H1 (cell line): Measurements from ENCODE around the gene OBSCN. TPM values are rescaled to one million over a fixed set of nuclear protein-coding genes. Genes with fewer than 3 reads are reported as not detected.

Experiments
- CTCF ChIA-PET: fragments of 300-600 bp; sonication (Branson Sonifier 250); formaldehyde crosslinking; loops from one replicate; lab custom pipeline; 2021; ENCODE audit not compliant: partially characterized antibody; lab: Charles Lee
- POLR2A ChIA-PET: fragments of 300-600 bp; sonication (Branson Sonifier 250); formaldehyde crosslinking; loops from one replicate; lab custom pipeline; 2021; ENCODE audit warnings: inconsistent platforms; ENCODE audit not compliant: partially characterized antibody; lab: Charles Lee
- DNase-seq, 2 experiments: peaks; one replicate each; pipeline versions ENCODE4 v3.0.0 to v3.0.0-alpha.2; 2010 to 2022; ENCODE audit warnings: low spot score in 2 of 2, low read depth in 1 of 2, mixed read lengths in 1 of 2
- FAIRE-seq: peaks from 2 replicates; lab custom pipeline; 2011; peaks lifted over from hg19 to GRCh38; lab: Jason Lieb, UNC
- H2AFZ ChIP-seq: 2 replicates; pipeline ENCODE4 v1.8.1; 2012; ENCODE audit warnings: low read length, inconsistent platforms
- H2AK5ac ChIP-seq: 2 replicates; pipeline ENCODE4 v1.6.1; 2013; ENCODE audit warnings: low read depth, low read length
- H2BK120ac ChIP-seq: replicated peaks from 2 replicates; pipeline ENCODE3; 2013; ENCODE audit warnings: low read depth, low read length, inconsistent platforms
- H2BK12ac ChIP-seq: 2 replicates; pipeline ENCODE4 v1.6.1; 2013; ENCODE audit warnings: low read depth, low read length
- H2BK15ac ChIP-seq: 2 replicates; pipeline ENCODE4 v1.6.1; 2013; ENCODE audit warnings: low read length
- H2BK20ac ChIP-seq: 2 replicates; pipeline ENCODE4 v1.6.1; 2013; ENCODE audit warnings: low read length
- H2BK5ac ChIP-seq: 2 replicates; pipeline ENCODE4 v1.6.1; 2013; ENCODE audit warnings: low read depth, low read length
- H3K14ac ChIP-seq: 2 replicates; pipeline ENCODE4 v1.6.1; 2013; ENCODE audit warnings: inconsistent platforms; ENCODE audit not compliant: insufficient read length
- H3K18ac ChIP-seq: 2 replicates; pipeline ENCODE4 v1.6.1; 2013; ENCODE audit warnings: low read length; ENCODE audit errors: extremely low read depth
- H3K23ac ChIP-seq: 2 replicates; pipeline ENCODE4 v1.6.1; 2013; ENCODE audit warnings: inconsistent platforms; ENCODE audit not compliant: insufficient read length
- H3K23me2 ChIP-seq: 2 replicates; pipeline ENCODE4 v1.6.1; 2013; ENCODE audit warnings: low read depth, low read length
- H3K27ac ChIP-seq: 2 replicates; pipeline ENCODE4 v1.6.1; 2011; ENCODE audit warnings: low read depth, low read length, inconsistent platforms
- H3K27me3 ChIP-seq, 4 experiments: replicated peaks in 1 of 4; 1 replicate in 1 of 4; 2 replicates in 3 of 4; pipeline versions ENCODE4 v1.6.1 to v1.8.1; 2011 to 2013; ENCODE audit warnings: low read length in 3 of 4, mild to moderate bottlenecking in 3 of 4, inconsistent platforms in 2 of 4, mixed read lengths in 2 of 4, moderate library complexity in 1 of 4; ENCODE audit not compliant: control insufficient read depth in 3 of 4, insufficient read depth in 3 of 4; ENCODE audit errors: extremely low read depth in 1 of 4
- H3K36me3 ChIP-seq, 4 experiments: 2 replicates each; pipeline versions ENCODE4 v1.6.1 to v1.8.1; 2011 to 2013; ENCODE audit warnings: mild to moderate bottlenecking in 4 of 4, low read length in 3 of 4, moderate library complexity in 2 of 4, control low read depth in 1 of 4, inconsistent platforms in 1 of 4; ENCODE audit not compliant: insufficient read depth in 4 of 4, control insufficient read depth in 2 of 4
- H3K4ac ChIP-seq: replicated peaks from 2 replicates; pipeline ENCODE3; 2013; ENCODE audit warnings: low read length, low read depth, mixed read lengths, inconsistent platforms; ENCODE audit not compliant: insufficient read length
- H3K4me1 ChIP-seq, 4 experiments: replicated peaks in 1 of 4; 1 replicate in 1 of 4; 2 replicates in 3 of 4; pipeline versions ENCODE4 v1.6.1 to v1.8.1; 2011 to 2013; ENCODE audit warnings: low read length in 3 of 4, inconsistent platforms in 2 of 4, mixed read lengths in 1 of 4; ENCODE audit not compliant: insufficient read depth in 4 of 4, control insufficient read depth in 3 of 4
- H3K4me2 ChIP-seq, 2 experiments: 2 replicates each; pipeline versions ENCODE4 v1.6.1 to v1.8.1; 2011 to 2013; ENCODE audit warnings: low read depth in 2 of 2, low read length in 2 of 2, control low read depth in 1 of 2, inconsistent platforms in 1 of 2, mild to moderate bottlenecking in 1 of 2; ENCODE audit not compliant: insufficient read depth in 1 of 2
- H3K4me3 ChIP-seq, 4 experiments: fragments of 200-600, 300-600 bp in 1 of 4; sonication (generic), shearing (Covaris generic), sonication (Bioruptor Twin) in 1 of 4; 2 replicates each; pipeline versions ENCODE4 v1.5.1 to v1.8.1; 2011 to 2016; ENCODE audit warnings: low read length in 4 of 4, low read depth in 3 of 4, control low read depth in 2 of 4, inconsistent platforms in 2 of 4, mild to moderate bottlenecking in 2 of 4, mixed read lengths in 1 of 4, moderate library complexity in 1 of 4; ENCODE audit not compliant: insufficient read depth in 2 of 4; ENCODE audit errors: extremely low read depth in 1 of 4
- H3K56ac ChIP-seq: replicated peaks from 2 replicates; pipeline ENCODE3; 2013; ENCODE audit warnings: low read depth, mild to moderate bottlenecking, mixed read lengths, low read length, inconsistent platforms; ENCODE audit not compliant: insufficient read length
- H3K79me1 ChIP-seq: 2 replicates; pipeline ENCODE4 v1.6.1; 2013; ENCODE audit warnings: low read depth, low read length, control low read depth
- H3K79me2 ChIP-seq, 2 experiments: 2 replicates each; pipeline versions ENCODE4 v1.6.1 to v1.8.1; 2012 to 2013; ENCODE audit warnings: low read length in 2 of 2, mild to moderate bottlenecking in 2 of 2, inconsistent platforms in 1 of 2; ENCODE audit not compliant: insufficient read depth in 2 of 2, control insufficient read depth in 1 of 2
- H3K9ac ChIP-seq, 4 experiments: replicated peaks in 1 of 4; 1 replicate in 1 of 4; 2 replicates in 3 of 4; pipeline versions ENCODE4 v1.6.1 to v1.8.1; 2011 to 2013; ENCODE audit warnings: low read depth in 3 of 4, low read length in 3 of 4, control low read depth in 2 of 4, mild to moderate bottlenecking in 2 of 4, moderate library complexity in 2 of 4, inconsistent platforms in 1 of 4; ENCODE audit errors: extremely low read depth in 1 of 4
- H3K9me3 ChIP-seq, 2 experiments: 2 replicates each; pipeline versions ENCODE4 v1.6.1 to v1.8.1; 2012 to 2013; ENCODE audit warnings: mild to moderate bottlenecking in 2 of 2, moderate library complexity in 2 of 2, control low read depth in 1 of 2, inconsistent platforms in 1 of 2, low read depth in 1 of 2, low read length in 1 of 2, mixed read lengths in 1 of 2; ENCODE audit not compliant: insufficient read depth in 2 of 2
- H4K20me1 ChIP-seq, 2 experiments: replicated peaks in 1 of 2; 2 replicates each; pipeline versions ENCODE3 to v1.8.1; 2011 to 2013; ENCODE audit warnings: inconsistent platforms in 2 of 2, low read length in 2 of 2, mild to moderate bottlenecking in 1 of 2; ENCODE audit not compliant: insufficient read depth in 2 of 2, control insufficient read depth in 1 of 2
- H4K5ac ChIP-seq: 2 replicates; pipeline ENCODE4 v1.6.1; 2013; ENCODE audit warnings: low read length, low read depth, mixed read lengths, inconsistent platforms; ENCODE audit not compliant: insufficient read length
- H4K8ac ChIP-seq: 2 replicates; pipeline ENCODE4 v1.8.0; 2013; ENCODE audit warnings: mild to moderate bottlenecking, moderate library complexity, low read length, inconsistent platforms; ENCODE audit not compliant: insufficient read depth; ENCODE audit errors: extremely low read depth
- H4K91ac ChIP-seq: replicated peaks from 2 replicates; pipeline ENCODE3; 2013; ENCODE audit warnings: low read length, mixed read lengths, inconsistent platforms; ENCODE audit not compliant: insufficient read length
- EZH2 ChIP-seq: fragments of 200-600 bp; sonication (generic); IDR thresholded peaks from 2 replicates; pipeline ENCODE4 v1.7.1; 2012; ENCODE audit warnings: low read depth, mild to moderate bottlenecking, moderate library complexity, low read length, inconsistent platforms; ENCODE audit not compliant: severe bottlenecking
- HDAC2 ChIP-seq, 2 experiments: fragments of 300-600 bp in 1 of 2; sonication (generic) in 1 of 2; IDR thresholded peaks; 2 replicates each; pipeline ENCODE4 v1.6.1; 2011 to 2012; ENCODE audit warnings: low read depth in 2 of 2, low read length in 2 of 2, mild to moderate bottlenecking in 2 of 2, moderate library complexity in 2 of 2, borderline replicate concordance in 1 of 2, inconsistent platforms in 1 of 2
- HDAC6 ChIP-seq: IDR thresholded peaks from one replicate; pipeline ENCODE4 v1.7.1; 2012; ENCODE audit warnings: low read depth, mild to moderate bottlenecking, inconsistent platforms, low read length, moderate library complexity
- JUND ChIP-seq: IDR thresholded peaks from 2 replicates; pipeline ENCODE4 v1.6.1; 2011; ENCODE audit warnings: mild to moderate bottlenecking, improper control_type of control experiment, low read length
- PHF8 ChIP-seq: fragments of 200-600 bp; sonication (generic); conservative IDR thresholded peaks from 2 replicates; pipeline ENCODE4 v1.7.1; 2012; ENCODE audit warnings: low read depth, mild to moderate bottlenecking, inconsistent platforms, low read length, moderate library complexity
- SIX5 ChIP-seq: IDR thresholded peaks from 2 replicates; pipeline ENCODE4 v1.6.1; 2011; ENCODE audit warnings: mild to moderate bottlenecking, low read depth, low read length
- TBP ChIP-seq: IDR thresholded peaks from 2 replicates; pipeline ENCODE4 v1.6.1; 2011; ENCODE audit warnings: low read depth, low read length, improper control_type of control experiment
- WGBS, 2 experiments: shearing (Covaris generic) in 1 of 2; methylation state at CpG; one replicate each; pipeline versions ENCODE4 v1.1.6 to v1.1.7; 2013 to 2015; ENCODE audit warnings: low lambda C conversion rate in 2 of 2, mixed read lengths in 2 of 2, inconsistent platforms in 1 of 2, low coverage in 1 of 2, missing lambda C conversion rate in 1 of 2; ENCODE audit not compliant: insufficient replicate concordance in 2 of 2, insufficient coverage in 1 of 2, insufficient read length in 1 of 2; ENCODE audit errors: extremely low coverage in 1 of 2, missing lambda C conversion rate in 1 of 2; 5-methylcytosine and 5-hydroxymethylcytosine counted together
- polyA plus RNA-seq, 7 experiments: library from polyadenylated mRNA; depleted of rRNA in 3 of 7; stranded (reverse) in 5 of 7; unstranded in 2 of 7; fragments of >200 nt in 5 of 7; fragments of 200-250 nt in 2 of 7; gene quantifications; 1 replicate in 5 of 7; 2 replicates in 1 of 7; 4 replicates in 1 of 7; pipeline versions ENCODE4 v1.2.1 to v1.2.3, GENCODE V29; 2011 to 2013; ENCODE audit warnings: missing spikeins in 2 of 7, mixed read lengths in 2 of 7
- total RNA-seq: library from RNA; stranded (reverse); fragmentation: NEBNext Ultra II Directional; extraction: Animal tissue kit (Norgen Biotek cat#: 25700); gene quantifications from 2 replicates; pipeline ENCODE4 v1.2.1, GENCODE V29; 2021
- TF ChIP-seq, protein P1 (sequence below): IDR thresholded peaks from 2 replicates; pipeline ENCODE4 v1.6.1; 2012; ENCODE audit warnings: low read length, inconsistent platforms

The OBSCN gene
- total and polyA plus RNA-seq, 2 of the 8 experiments (the other 6 are each of a cell fraction or from before 2014, with no cell fraction given) = 7.5 to 28.4 TPM

GRCh38 chr1:228256626-228257375 lies 49.0 kb downstream of the OBSCN start:
- Histone ChIP-seq H4K5ac (no peak overlapping the region), H3K14ac (no peak overlapping the region), H3K79me2 (no peaks in the 10 kb centered on the region), H4K8ac (no peak overlapping the region), H3K9me3 (peaks cover 3 to 7% of the 10 kb centered on the region in 2 experiments; a peak in 2 of 4 replicates), H3K4me3 (no peak overlapping the region), H2AK5ac (no peak overlapping the region), H2BK15ac (no peak overlapping the region), H2BK120ac (no peak overlapping the region), H3K18ac (no peak overlapping the region), H4K20me1 (peaks cover 0 to 2% of the 10 kb centered on the region in 2 experiments), H3K4ac (no peak overlapping the region), H3K79me1 (no peaks in the 10 kb centered on the region), H4K91ac (no peak overlapping the region), H2BK12ac (no peak overlapping the region), H3K27ac (no peak overlapping the region), H3K27me3 (no peaks in the 10 kb centered on the region), H3K23me2 (no peaks in the 10 kb centered on the region), H3K36me3 (peaks cover 0 to 14% (median 2%) of the 10 kb centered on the region in 4 experiments; a peak in 3 of 8 replicates), H2BK20ac (no peak overlapping the region), H3K56ac (no peak overlapping the region), H2BK5ac (no peak overlapping the region), H3K23ac (no peak overlapping the region), H3K4me2 (no peak overlapping the region), H3K4me1 (no peaks in the 10 kb centered on the region), H2AFZ (no peak overlapping the region), H3K9ac (no peak overlapping the region)
- DNase-seq (peak in 1 of 2 experiments; percentile 33), FAIRE-seq (no peak)
- WGBS, 2 experiments = 92% methylated on average over 24 of the region's 24 CpGs; no CpG with 5 or more reads in 1 of the 2 experiments
- ChIA-PET CTCF (interaction anchor here (0.6 to 1.1 kb wide), 5 partner anchors 10 to 216 kb away, joined by 3 to 6 read pairs (median 3); no protein-coding TSS in a partner anchor), POLR2A (no interaction called here)
- TF ChIP-seq EZH2 = no peak
- TF ChIP-seq JUND = no peak
- no peak for TF ChIP-seq TBP
- no peak for TF ChIP-seq SIX5
- TF ChIP-seq HDAC2 (IDR thresholded peaks at IDR 0.05; ENCODE audit: borderline replicate concordance in 1 of 2, low read depth in 2 of 2, low read length in 2 of 2) = no peak
- no peak for TF ChIP-seq HDAC6
- no peak for TF ChIP-seq PHF8
- TF ChIP-seq, protein P1, sequence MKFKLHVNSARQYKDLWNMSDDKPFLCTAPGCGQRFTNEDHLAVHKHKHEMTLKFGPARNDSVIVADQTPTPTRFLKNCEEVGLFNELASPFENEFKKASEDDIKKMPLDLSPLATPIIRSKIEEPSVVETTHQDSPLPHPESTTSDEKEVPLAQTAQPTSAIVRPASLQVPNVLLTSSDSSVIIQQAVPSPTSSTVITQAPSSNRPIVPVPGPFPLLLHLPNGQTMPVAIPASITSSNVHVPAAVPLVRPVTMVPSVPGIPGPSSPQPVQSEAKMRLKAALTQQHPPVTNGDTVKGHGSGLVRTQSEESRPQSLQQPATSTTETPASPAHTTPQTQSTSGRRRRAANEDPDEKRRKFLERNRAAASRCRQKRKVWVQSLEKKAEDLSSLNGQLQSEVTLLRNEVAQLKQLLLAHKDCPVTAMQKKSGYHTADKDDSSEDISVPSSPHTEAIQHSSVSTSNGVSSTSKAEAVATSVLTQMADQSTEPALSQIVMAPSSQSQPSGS = no peak
